ENCODE results near the gene EFR3B.

EFR3B gene

DNA sequence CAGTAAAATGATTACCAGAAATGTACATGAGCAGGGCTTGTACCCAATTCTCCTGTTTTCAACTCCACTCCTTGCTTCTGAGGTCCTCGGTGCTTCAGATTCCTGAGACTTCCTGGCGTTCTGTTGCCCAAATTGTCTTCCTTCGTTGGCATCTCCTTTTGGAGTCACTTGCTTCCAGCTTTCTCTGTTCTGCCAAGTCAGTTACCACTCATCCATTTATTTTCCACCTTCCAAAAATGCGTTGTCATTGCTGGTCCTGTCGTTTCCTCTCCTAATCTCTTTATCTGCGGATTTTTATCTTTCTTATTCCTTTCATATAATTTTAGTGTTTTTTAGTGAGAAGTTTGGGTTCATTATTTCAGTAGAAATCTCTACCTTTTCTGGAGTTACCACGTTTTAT, 18.5 kb upstream of the EFR3B start:
- H3K27ac ChIP-seq, result no peak overlapping the region
- TF ChIP-seq, protein P1, sequence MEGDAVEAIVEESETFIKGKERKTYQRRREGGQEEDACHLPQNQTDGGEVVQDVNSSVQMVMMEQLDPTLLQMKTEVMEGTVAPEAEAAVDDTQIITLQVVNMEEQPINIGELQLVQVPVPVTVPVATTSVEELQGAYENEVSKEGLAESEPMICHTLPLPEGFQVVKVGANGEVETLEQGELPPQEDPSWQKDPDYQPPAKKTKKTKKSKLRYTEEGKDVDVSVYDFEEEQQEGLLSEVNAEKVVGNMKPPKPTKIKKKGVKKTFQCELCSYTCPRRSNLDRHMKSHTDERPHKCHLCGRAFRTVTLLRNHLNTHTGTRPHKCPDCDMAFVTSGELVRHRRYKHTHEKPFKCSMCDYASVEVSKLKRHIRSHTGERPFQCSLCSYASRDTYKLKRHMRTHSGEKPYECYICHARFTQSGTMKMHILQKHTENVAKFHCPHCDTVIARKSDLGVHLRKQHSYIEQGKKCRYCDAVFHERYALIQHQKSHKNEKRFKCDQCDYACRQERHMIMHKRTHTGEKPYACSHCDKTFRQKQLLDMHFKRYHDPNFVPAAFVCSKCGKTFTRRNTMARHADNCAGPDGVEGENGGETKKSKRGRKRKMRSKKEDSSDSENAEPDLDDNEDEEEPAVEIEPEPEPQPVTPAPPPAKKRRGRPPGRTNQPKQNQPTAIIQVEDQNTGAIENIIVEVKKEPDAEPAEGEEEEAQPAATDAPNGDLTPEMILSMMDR (conservative IDR thresholded peaks at IDR 0.05; ENCODE audit: low read depth), result no peak
- POLR2A ChIA-PET (ENCODE audit: low non-redundant PET), result no interaction called here
- CTCF ChIA-PET, result no interaction called here
- no peak for DNase-seq (ENCODE audit: low spot score)

- ChIA-PET POLR2A (ENCODE audit: low non-redundant PET) (no interaction called here), CTCF (no interaction called here)
- H3K27ac ChIP-seq, result no peak overlapping the region
- no peak for DNase-seq (ENCODE audit: low spot score)
- TF ChIP-seq, protein P1 (conservative IDR thresholded peaks at IDR 0.05; ENCODE audit: low read depth), result no peak
Measured at GRCh38 chr2:25025229-25026007, 16.5 kb upstream of the EFR3B start.

GRCh38 chr2:25026008-25026530, 15.8 kb upstream of the EFR3B start:
- TF ChIP-seq, protein P1 (conservative IDR thresholded peaks at IDR 0.05; ENCODE audit: low read depth), result no peak
- DNase-seq (ENCODE audit: low spot score), result no peak
- CTCF ChIA-PET, result interaction anchor here (0.6 kb wide), 1 partner anchor 339 kb away, joined by 4 read pairs; no protein-coding TSS in a partner anchor
- POLR2A ChIA-PET (ENCODE audit: low non-redundant PET), result no interaction called here
- no peak overlapping the region for H3K27ac ChIP-seq

- H3K27ac ChIP-seq, result no peak overlapping the region
- CTCF ChIA-PET, result no interaction called here
- POLR2A ChIA-PET (ENCODE audit: low non-redundant PET), result no interaction called here
- DNase-seq (ENCODE audit: low spot score), result no peak
- TF ChIP-seq, protein P1 (conservative IDR thresholded peaks at IDR 0.05; ENCODE audit: low read depth), result no peak
Measured at GRCh38 chr2:25029183-25029554, 12.7 kb upstream of the EFR3B start.

DNA sequence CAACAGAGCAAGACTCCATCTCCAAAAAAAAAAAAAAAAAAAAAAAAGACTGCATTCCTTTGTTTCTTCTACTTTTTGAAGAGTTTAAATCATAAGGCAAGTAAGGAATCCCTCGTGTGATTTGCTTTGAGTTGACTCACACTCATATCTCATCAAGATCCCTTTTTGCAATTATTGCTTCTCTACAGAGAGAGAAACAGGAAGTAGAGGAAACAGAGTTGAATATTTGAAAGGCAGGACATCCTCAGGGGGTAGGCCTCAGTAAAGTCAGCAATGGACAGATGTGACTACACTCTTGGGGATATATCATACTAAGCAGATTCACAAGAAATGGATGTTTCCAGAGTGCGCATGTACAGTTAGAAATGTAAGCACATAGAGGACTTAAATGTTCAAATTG, 11.2 kb upstream of the EFR3B start:
- CTCF ChIA-PET, result interaction anchor here (0.7 kb wide), 1 partner anchor 303 kb away, joined by 4 read pairs; no protein-coding TSS in a partner anchor

GRCh38 chr2:25032094-25032493, 9.8 kb upstream of the EFR3B start:
- TF ChIP-seq, protein P1 (conservative IDR thresholded peaks at IDR 0.05; ENCODE audit: low read depth), result no peak
- CTCF ChIA-PET, result interaction anchor here (0.8 kb wide), 1 partner anchor 9 kb away, joined by 3 read pairs; no protein-coding TSS in a partner anchor
- H3K27ac ChIP-seq, result no peak overlapping the region
- POLR2A ChIA-PET (ENCODE audit: low non-redundant PET), result no interaction called here
- DNase-seq (ENCODE audit: low spot score), result no peak

More for the DNA sequence above, 11.2 kb upstream of the EFR3B start:
- no peak overlapping the region for H3K27ac ChIP-seq
- DNase-seq (ENCODE audit: low spot score), result no peak
- POLR2A ChIA-PET (ENCODE audit: low non-redundant PET), result no interaction called here
- TF ChIP-seq, protein P1 (conservative IDR thresholded peaks at IDR 0.05; ENCODE audit: low read depth), result no peak

All from RWPE1 (cell line).